Upper lobe of right lung (tissue), 1 donor: ENCODE measurements around the gene YKT6. TPM values are rescaled to one million over a fixed set of nuclear protein-coding genes. Genes with fewer than 3 reads are reported as not detected.

ENCODE experiments used
- ATAC-seq: fragments of 200-7000 bp; cut with Tn5 transposase; one replicate; pipeline ENCODE4 v1.9.1; 2020; ENCODE audit warnings: mild to moderate bottlenecking, moderate library complexity
- DNase-seq: peaks from one replicate; pipeline ENCODE4 v3.0.0-alpha.2; 2020
- H3K27ac ChIP-seq: fragments of 200-600 bp; one replicate; pipeline ENCODE4 v1.8.0; 2022
- H3K27me3 ChIP-seq: fragments of 200-600 bp; one replicate; pipeline ENCODE4 v1.8.0; 2022; ENCODE audit warnings: mild to moderate bottlenecking
- H3K36me3 ChIP-seq: fragments of 200-600 bp; one replicate; pipeline ENCODE4 v1.8.0; 2022
- H3K4me1 ChIP-seq: fragments of 200-600 bp; one replicate; pipeline ENCODE4 v1.8.0; 2022
- H3K4me3 ChIP-seq: fragments of 200-600 bp; one replicate; pipeline ENCODE4 v1.8.0; 2022; ENCODE audit warnings: mild to moderate bottlenecking
- H3K9me3 ChIP-seq: fragments of 200-600 bp; one replicate; pipeline ENCODE4 v1.8.0; 2022
- intact Hi-C: fragments of 100-400 bp; cut with DNase I; formaldehyde crosslinking; loops from one replicate; pipeline ENCODE4 v1.11.0; 2022
- total RNA-seq: library from RNA; stranded (reverse); fragmentation: NEBNext Ultra II Directional; extraction: Animal tissue kit (Norgen Biotek cat#: 25700); gene quantifications from one replicate; pipeline ENCODE4 v1.2.1, GENCODE V29; 2021
- TF ChIP-seq, protein P1 (sequence below): fragments of 200-600 bp; IDR thresholded peaks from one replicate; pipeline ENCODE4 v1.8.0; 2022; ENCODE audit warnings: antibody characterized with exemption
- donor health status: DM: no; HTN: yes; CAD: no; lungs with severe emphysema.

YKT6 gene
- total RNA-seq, 1 donor from 2014 or later: 54.7 TPM

GRCh38 chr7:44258865-44259546 is 58.2 kb downstream of the YKT6 start:
- TF ChIP-seq, protein P1, sequence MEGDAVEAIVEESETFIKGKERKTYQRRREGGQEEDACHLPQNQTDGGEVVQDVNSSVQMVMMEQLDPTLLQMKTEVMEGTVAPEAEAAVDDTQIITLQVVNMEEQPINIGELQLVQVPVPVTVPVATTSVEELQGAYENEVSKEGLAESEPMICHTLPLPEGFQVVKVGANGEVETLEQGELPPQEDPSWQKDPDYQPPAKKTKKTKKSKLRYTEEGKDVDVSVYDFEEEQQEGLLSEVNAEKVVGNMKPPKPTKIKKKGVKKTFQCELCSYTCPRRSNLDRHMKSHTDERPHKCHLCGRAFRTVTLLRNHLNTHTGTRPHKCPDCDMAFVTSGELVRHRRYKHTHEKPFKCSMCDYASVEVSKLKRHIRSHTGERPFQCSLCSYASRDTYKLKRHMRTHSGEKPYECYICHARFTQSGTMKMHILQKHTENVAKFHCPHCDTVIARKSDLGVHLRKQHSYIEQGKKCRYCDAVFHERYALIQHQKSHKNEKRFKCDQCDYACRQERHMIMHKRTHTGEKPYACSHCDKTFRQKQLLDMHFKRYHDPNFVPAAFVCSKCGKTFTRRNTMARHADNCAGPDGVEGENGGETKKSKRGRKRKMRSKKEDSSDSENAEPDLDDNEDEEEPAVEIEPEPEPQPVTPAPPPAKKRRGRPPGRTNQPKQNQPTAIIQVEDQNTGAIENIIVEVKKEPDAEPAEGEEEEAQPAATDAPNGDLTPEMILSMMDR: no peak
- Histone ChIP-seq H3K27ac (peak overlapping the region; percentile 66), H3K36me3 (no peaks in the 10 kb centered on the region), H3K9me3 (no peaks in the 10 kb centered on the region), H3K4me1 (peaks cover 33% of the 10 kb centered on the region), H3K27me3 (peaks cover 2% of the 10 kb centered on the region), H3K4me3 (no peak overlapping the region)
- intact Hi-C loops: no loop called here
- DNase-seq (no peak), ATAC-seq (no peak)

- Histone ChIP-seq H3K4me3 (no peak overlapping the region), H3K36me3 (no peaks in the 10 kb centered on the region), H3K27ac (peak overlapping the region; percentile 66), H3K4me1 (peaks cover 33% of the 10 kb centered on the region), H3K27me3 (peaks cover 10% of the 10 kb centered on the region), H3K9me3 (no peaks in the 10 kb centered on the region)
- ATAC-seq (peak; percentile 32), DNase-seq (no peak)
- intact Hi-C loops: no loop called here
- TF ChIP-seq, protein P1: no peak
These were observed 59.0 kb downstream of the YKT6 start for GRCh38 chr7:44259547-44260457.

DNA sequence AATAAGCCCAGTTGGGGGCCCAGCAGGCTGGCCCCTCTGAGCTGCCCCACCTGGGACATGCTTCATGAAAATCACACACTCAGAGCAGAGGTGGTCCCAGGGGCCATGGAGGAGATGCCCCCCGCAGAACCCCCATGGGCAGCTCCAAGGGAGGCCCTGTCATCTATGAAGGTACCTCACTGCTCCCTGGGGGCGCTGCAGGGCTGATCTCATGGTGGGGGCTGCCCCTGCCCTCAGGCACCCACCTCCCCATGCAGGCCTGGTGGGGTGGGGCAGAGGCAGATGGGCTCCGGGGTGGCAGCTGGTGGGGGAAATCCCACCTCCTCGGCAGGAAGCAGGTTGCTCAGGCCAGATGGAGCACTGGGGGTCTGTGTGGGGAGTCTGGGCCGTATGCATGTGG is 60.5 kb downstream of the YKT6 start:
- Histone ChIP-seq H3K4me3 (no peak overlapping the region), H3K36me3 (no peaks in the 10 kb centered on the region), H3K9me3 (no peaks in the 10 kb centered on the region), H3K4me1 (peaks cover 33% of the 10 kb centered on the region), H3K27me3 (peaks cover 11% of the 10 kb centered on the region), H3K27ac (no peak overlapping the region)
- intact Hi-C loops: no loop called here
- TF ChIP-seq, protein P1: no peak
- DNase-seq (no peak), ATAC-seq (no peak)

- ATAC-seq (no peak), DNase-seq (no peak)
- Histone ChIP-seq H3K4me1 (peaks cover 33% of the 10 kb centered on the region), H3K9me3 (no peaks in the 10 kb centered on the region), H3K4me3 (no peak overlapping the region), H3K36me3 (no peaks in the 10 kb centered on the region), H3K27ac (no peak overlapping the region), H3K27me3 (peaks cover 11% of the 10 kb centered on the region)
- intact Hi-C loops: no loop called here
- TF ChIP-seq, protein P1: no peak
These were observed 61.3 kb downstream of the YKT6 start for GRCh38 chr7:44262031-44262430.

DNA sequence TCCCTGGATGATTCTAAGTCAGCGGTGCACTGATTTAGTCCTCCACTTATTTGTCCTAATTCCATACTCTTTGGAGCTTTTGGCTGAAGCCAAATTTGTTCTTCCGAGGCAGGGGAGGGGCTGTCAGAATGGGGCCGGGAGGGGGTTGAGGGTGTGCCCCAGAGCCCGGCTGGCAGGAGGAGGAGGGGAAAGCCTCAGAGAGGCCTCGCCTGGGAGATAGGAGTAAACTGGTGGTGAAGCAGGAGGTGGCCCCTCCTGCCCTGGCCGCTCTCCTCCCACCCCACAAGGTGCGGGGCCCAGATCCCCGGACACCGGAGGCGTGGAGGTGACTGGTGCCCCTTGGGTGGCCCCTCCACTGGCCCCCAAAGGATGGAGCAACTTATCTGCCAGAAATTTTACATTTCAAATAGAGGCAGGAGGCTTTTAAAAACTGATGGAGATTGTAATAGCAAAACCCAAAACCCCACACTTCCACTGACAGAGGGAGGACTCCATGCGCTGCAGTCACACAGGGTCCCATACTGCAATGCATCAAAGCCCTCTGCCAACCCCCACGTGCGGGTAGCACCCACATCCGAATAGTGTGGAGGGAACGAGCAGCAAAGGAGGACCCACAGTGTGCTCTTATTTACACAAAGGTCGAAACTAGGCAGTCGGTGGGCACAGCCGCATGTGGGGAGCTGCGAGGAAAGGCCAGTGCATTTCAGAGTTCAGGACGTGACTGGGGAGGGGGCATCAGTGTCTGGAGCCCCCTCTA is 62.7 kb downstream of the YKT6 start:
- Histone ChIP-seq H3K4me3 (no peak overlapping the region), H3K27me3 (peaks cover 11% of the 10 kb centered on the region), H3K27ac (no peak overlapping the region), H3K9me3 (no peaks in the 10 kb centered on the region), H3K4me1 (peaks cover 18% of the 10 kb centered on the region), H3K36me3 (no peaks in the 10 kb centered on the region)
- intact Hi-C loops: no loop called here
- TF ChIP-seq, protein P1: no peak
- ATAC-seq: no peak
- no peak for DNase-seq

Other genes with a start within 250 kb of the YKT6 start
- gene SPDYE1, start 203.1 kb upstream of the YKT6 start, total RNA-seq: not detected
- 93.7 TPM for gene DBNL, start 156.3 kb upstream of the YKT6 start, total RNA-seq
- gene PGAM2, start 135.4 kb upstream of the YKT6 start, total RNA-seq: 1.1 TPM
- gene POLM, start 118.4 kb upstream of the YKT6 start, total RNA-seq: 26.8 TPM
- 272 TPM for gene AEBP1, start 96.6 kb upstream of the YKT6 start, total RNA-seq
- gene POLD2, start 77.4 kb upstream of the YKT6 start, total RNA-seq: 60.2 TPM
- 3.1 TPM for gene MYL7, start 59.6 kb upstream of the YKT6 start, total RNA-seq
- gene GCK, start 11.5 kb upstream of the YKT6 start, total RNA-seq: 0.23 TPM
- gene CAMK2B, start 124.6 kb downstream of the YKT6 start, total RNA-seq: 0.17 TPM